Measurements from ENCODE around the gene HOXD10.

Gene HOXD10

DNA sequence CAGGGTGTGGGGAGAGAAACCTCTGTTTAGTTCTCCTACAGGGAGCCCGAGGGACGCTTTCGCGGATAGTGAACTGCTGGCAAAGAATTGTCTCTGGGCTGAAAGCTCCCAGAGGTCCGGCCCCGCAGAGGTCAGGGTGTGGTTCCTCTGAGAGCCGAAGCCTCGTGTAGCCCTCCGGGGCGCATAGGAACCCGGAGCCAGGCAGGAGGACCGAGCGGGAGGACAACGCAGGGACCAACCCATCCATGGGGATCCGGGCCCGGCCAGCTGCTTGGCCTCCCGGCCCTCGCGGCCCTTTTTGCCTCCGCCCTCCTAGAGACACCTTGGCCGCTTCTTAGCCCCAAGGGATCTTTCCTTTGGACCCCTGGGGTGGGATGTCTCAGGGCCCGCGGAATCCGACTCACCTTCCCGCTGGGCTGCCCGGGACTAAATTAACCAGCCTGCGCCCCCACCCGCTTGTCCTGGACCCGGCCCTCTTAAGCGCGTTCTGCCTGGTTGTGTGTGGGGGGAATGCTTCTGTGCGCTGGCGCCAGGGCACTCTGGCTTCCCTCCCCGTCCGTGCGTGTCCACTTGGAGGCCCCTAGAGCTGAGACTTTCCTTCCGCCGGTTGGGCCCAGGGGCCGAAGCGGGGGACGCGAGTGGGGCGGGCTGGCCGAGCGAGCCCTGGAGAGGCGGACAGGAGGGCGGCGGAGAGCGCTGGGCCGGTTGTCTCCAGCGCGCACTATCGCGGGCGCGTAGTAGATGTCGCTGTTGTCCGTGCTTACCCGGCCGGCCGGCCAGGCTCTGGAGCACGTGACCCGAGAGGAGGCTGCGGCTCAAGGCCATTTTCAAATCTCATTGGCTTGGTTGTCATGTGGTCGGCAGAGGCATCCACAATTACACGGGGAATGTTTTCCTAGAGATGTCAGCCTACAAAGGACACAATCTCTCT lies at the start of gene HOXD10:
TSS of gene HOXD10 (plus strand) at position 896 of the 931 bp plus-strand sequence. CDS start 56 bp downstream, outside the sequence.
- DNase-seq (ENCODE audit: low read depth in 2 of 2) = no peak

DNA sequence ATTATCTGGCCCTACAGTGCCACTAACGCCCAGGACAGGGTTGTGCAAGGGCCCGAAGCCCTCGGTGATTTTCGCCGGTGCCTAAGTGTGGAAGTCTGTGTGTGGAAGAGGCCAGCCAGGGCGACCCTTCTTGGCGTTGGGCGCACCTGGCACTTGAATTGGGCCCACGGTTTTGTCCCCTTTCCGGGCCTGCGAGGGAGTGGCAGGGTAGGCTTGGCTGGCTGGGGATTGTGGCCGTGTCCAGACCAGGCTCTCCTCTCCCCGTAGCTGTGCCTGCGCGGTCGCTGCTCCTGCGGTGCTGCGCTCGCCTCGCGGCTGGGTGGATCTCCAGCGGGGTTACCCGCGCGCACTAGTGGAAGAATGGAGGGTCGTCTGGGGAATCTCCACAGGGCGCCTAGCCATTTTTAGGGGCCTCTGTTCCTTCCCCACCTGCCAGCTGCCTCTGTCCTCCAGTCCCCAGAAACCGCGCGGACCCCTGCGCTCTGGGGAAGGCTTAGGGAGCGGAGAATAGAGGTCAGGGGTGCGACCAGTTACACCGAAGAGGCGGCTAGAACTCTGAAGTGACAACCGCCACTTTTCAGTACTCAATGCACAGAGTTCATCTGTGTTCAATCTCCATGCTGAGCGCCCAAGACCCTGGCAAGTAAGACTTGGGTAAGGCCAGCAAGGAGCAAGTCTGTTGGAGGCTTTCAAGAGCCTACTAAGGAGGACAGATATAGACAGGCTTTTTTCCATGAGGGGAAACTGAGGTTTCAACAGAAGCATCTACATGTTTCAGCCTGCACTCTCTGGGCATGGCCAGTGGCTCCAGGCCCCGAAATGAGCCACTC lies 48.8 kb upstream of the HOXD10 start:
- DNase-seq (ENCODE audit: low read depth in 2 of 2) = no peak

DNA sequence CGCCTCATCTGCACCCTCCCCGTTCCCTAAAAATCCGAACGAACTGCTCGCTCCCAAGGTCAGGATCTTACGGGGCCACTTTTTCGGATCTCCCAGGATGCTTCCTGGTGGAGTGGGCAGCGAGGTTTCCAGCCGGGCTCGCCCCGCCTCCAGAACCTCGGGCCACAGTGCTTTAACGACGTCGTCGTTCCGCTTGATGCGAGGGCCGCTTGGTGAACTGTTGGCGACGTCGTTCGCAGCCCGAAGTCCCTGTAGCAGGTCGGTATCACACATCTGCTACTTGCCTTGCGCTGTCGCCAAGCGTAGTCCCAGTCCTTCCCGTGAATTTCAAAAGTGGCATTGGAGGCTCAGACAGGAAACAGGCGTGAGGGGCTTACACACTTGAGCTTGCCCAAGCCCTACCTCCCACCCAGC lies 48.2 kb upstream of the HOXD10 start:
- DNase-seq (ENCODE audit: low read depth in 2 of 2) = no peak

DNA sequence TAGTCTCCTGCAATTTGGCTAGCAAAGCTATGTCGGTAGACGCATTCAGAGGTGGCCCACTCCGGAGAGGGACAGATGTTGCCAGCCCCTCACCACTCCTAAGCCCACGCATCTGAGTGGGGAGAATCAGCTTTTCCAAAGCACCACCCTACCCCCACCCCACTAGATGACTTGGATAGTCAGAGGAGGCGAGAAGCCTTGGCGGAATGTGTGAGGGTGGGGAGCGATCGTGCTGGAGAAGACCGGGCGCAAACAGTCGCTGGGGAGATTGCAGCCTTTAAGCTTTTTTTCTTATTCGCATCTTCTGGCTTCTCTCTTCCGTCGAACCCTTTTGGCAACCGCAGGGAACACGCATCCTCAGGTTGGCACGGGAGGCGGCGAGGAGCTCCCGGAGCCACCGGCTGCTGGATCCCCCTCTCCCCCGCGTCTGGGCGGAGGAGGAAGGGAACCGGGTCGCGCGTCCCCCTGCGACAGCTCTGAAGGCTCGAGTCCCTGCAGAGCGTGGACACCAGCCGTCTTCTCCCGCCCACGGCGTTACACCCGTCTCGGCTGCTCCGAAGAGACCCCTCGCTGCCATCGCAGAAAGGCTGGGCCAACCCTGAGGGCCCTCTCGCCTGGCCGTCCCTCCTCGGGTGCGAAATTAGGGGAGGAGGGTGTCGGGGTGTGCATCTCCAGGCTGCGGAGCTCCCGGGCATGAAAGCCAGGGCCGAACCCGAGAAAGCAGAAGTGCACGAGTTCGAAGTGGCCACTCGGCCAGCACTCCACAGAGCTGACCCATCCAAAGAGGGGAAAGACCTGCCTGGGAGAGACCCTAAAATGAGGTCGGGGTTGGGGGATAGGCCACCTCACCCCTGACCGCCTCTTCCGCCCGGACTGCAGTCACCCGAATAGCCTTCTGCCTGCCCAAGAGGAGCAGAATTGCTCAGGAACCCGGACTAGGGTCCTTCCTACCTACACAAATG lies 45.0 kb upstream of the HOXD10 start:
- DNase-seq (ENCODE audit: low read depth in 2 of 2) = no peak

DNA sequence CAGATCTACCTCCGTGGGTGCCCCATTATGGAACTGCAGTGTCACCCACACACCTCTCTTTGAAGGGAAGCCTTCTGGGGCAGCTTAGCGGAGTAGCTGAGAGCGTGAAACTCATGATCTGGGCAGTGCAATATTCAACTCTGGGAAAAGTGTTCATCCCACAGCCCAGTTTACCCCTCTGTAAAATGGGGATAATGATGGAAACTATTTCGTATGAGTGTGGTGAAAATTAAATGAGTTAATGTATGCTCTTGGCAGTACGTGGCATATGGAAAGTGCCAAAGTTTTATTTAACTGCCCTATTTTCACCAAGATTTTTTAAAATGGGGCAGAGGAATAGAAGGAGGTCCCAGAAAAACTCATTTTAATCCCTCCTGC lies 44.3 kb upstream of the HOXD10 start:
- DNase-seq (ENCODE audit: low read depth in 2 of 2) = no peak

DNA sequence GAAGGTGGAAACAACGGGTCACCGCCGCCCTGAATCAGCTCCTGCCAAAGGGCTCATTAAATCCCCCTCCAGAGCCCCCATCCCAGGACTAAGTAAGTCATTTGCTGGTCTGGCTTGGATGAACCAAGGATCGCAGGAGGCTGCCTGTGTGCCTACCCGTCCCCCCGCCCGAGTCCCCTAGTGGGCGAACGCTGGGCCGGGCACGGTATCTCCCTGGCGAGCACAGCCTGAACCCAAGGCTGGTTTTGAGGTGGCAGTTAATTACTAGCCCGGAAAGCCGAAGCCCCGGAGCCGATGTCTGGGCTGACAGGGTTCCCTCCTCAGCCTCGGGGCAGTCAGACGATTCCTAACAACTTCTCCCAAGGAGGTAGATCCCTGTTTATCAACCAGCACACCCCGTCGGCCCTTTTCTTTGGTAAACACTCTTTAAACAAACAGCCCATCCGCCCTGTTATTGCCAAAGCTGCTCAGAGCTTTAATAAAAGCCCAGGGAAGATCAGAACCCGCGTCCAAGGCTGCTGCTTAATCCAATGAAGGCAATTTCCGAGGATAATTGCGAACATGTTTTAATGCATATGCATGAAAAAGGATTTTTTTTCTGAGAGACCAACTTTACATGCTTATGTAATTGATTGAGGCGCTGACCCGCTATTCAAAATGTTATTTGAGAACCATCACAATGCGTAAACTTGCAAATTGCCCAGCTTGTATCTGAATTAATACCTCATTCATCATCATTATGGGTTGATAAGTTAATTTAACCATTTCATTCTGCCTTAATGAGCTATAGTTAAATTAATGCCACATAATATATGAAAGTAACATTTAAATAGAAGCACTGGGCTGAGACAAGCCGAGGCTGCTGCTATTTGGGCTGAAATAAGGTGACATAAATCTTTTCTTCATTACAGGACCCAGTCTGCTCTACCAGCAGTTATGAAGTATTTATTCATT lies 43.4 kb upstream of the HOXD10 start:
- DNase-seq (ENCODE audit: low read depth in 2 of 2) = no peak

DNA sequence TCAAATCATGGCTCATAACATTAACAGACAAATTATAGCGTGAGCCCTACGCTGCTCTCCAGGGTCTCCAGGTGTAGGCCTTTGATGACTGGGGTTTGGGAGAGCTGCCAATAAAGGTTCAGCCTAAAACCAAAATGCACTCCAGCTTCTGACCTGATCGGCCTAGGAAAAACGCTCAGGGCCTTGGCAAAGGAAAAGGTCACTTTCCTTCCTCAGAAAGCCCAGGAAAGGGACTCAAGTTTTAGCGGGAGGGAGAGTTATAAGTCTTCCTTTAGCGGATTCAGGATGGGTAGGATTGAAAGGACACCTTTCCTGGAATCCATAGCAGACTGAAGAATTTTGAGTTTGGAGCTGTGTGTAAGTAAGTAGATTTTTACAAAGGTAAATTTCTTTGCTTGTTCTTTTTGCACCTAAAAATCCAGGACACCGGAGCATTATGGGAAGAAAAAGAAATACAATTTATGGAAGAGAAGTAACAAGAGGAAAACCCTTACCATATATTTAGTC lies 41.6 kb upstream of the HOXD10 start:
- no peak for DNase-seq (ENCODE audit: low read depth in 2 of 2)

DNA sequence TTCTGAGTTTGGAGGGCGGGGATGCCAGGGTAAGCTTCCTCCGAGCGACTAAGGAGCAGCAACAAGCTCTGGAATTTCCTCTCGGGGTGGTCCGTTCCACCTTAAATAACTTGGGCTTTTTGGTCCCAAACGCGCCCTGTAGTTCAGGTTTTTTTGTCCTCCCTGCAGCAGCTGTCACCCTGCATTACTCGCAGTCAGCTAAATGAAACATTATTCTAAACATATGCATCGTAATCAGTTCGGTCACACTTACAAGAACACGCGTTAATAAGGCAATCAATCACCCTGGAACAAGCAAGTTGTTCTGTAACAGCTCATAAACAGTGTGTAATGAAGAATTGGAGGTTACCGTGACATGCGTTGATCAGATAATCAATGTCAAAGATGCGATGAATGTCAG lies 41.1 kb upstream of the HOXD10 start:
- no peak for DNase-seq (ENCODE audit: low read depth in 2 of 2)

DNA sequence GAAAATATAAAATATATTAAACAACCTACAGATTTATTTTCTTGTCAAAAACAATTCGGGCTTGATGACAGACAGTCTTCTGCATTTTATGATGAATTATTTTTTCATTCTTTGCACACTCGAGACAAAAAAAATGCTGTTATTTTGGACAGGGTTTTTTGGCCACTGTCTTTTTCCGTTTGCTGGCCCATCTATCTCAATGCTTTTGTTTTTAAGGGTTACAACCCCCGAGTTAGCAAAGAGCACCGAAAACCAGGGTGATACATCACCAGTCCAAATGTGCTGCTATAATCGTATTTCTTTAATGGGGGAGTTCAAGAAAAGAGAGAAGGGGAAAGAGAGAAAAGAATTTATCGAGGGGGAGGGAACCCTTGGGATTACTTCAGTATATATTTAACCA lies 40.5 kb upstream of the HOXD10 start:
- DNase-seq (ENCODE audit: low read depth in 2 of 2) = no peak

DNA sequence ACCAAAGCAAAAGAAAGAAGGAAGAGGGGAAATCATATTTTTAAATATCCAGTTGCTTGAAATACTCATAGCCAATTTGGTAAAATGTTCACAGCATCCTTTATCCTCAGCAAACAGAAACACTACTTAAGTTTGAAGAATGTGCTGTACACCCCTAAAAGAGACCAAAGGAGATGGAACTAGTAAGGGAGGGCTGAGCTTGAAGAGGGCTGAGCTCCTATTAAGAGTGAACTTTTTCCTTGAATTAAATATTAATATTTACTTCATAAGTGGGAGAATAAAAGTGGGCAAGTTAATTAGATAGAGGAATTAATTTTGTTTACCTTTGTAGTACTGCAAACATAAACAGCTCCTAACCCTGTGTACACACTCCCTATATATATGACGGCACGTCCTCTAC lies 39.8 kb upstream of the HOXD10 start:
- DNase-seq (ENCODE audit: low read depth in 2 of 2) = no peak

DNA sequence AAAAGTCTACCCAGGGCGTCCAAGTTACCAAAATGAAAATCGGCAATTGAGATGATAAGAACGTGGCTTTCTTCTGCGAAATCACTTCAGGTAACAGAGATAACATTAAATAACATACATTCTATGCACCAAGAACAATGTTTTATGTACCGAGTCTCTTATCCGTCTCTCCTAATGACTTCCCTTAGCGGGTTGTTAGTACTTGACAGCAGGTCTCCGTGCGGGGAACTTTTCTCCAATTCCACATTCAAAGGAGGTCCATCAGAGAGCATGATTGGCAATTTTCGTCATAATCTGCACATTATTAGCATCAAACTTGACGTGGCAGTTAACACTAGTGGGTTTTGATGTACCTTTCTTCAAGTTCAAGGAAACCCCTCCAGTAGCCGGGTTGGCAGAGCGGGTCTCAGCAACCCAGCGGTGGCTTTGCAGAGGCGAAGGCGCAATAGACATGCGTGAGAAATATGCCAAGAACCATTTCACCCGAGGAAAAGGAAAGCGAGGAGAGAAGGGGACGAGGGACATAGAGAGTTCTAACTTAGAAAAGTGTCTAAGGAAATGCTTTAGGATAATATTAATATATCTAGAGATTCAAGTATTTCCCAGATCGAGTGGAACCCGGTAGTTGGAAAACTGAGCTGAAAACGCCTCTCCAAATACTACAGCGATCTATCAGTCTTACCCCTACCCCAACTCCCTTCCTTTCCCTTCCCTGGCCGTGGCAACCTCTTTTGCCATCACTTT lies 37.9 kb upstream of the HOXD10 start:
- no peak for DNase-seq (ENCODE audit: low read depth in 2 of 2)

DNA sequence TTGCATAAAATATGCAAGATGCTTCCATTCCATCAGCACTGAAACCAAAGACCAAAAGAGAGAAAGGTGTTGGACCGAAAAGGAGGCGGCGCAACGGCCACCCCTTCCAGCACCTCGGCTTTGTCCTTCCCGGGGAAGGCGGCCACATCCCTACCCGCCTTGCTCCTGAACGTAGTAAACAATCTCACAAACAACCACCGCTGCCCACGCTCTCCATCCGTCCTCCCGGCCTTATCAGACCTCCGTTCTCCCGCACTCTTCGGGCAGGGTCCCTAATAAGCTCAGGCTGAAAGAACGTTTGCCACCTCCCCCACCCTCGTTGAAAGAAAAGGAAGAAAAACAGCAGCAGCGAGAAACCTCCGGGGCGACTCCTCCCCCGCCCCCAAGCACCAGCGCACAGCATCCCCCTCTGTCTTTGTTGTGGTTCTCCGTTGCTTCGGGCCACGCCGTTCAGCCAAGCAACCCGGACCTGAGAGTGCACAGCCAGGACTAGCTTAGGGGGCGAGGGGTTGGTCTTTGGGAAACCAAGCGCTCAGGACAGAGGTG lies 37.2 kb upstream of the HOXD10 start:
- DNase-seq (ENCODE audit: low read depth in 2 of 2) = no peak

DNA sequence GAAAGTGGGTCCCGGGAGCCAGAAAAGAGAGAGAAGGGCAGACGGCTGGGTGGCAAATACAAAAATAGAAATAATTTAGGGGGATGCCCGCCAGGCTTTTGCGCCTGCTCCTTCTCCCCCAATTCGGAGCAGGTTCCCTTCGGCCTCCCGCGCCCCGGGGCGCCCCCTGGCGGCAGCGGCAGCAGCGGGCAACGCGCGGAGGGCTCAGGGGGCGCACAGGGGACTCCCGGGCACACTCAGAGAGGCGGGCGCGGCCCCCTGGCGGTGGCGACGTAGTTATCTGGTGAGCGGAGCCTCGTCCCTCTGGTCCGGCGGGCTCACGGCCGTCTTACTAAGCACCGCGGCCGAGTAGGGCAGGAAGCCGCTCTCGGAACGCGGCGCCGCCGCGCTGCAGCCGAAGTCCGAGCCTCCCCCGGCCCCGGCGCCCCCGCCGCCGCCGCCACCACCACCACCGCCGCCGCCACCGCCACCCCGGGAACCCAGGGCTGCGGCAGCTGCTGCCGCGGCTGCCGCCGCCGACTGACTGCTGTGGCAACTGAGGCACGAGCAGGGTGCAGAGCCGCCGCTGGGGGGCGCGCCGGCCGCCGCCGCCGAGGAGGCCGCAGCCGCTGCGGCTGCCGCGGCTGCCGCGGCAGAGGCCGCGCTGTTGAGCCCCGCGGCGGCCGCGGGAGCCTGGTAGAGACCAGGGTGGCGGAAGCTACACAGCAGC lies 36.6 kb upstream of the HOXD10 start:
- no peak for DNase-seq (ENCODE audit: low read depth in 2 of 2)

DNA sequence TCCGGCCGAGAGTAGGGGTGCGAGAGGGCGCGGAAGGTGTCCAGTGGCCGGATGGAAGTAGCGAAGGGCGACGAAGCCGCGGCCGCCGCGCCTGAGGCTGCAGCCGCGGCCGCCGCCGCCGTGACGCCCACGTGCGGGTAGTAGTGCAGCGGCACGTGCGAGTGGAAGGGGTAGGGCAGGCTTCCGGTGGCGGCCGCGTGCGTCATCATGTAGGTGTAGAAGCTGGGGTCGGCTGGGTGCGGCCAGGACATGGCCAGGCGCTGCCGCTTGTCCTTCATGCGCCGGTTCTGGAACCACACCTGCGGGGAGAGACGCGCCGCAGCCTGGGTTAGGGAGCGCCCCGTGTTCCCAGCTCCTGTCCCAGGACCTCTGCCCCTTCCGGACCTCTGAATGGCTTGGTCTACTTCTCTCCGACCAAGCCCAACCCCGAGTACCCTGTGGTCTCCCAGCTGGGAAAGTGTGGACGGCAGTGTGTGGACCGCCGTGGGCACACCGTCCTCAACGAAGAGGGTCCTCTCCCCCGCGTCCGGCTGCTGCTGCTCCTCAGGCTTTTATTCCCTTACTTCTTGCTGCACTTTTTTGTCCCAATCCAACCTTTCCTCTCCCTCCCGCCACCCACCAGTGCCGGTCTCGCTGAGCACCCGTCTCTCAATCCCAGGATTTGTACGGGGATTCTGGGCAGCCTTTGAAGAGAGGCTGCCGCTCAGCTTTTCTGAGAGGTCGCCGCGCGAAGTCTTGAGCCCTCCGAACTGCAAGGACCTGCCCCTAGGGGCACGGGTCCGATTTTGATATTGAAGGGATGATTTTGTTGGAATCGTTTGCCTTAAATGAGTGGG lies 35.8 kb upstream of the HOXD10 start:
- DNase-seq (ENCODE audit: low read depth in 2 of 2) = no peak

DNA sequence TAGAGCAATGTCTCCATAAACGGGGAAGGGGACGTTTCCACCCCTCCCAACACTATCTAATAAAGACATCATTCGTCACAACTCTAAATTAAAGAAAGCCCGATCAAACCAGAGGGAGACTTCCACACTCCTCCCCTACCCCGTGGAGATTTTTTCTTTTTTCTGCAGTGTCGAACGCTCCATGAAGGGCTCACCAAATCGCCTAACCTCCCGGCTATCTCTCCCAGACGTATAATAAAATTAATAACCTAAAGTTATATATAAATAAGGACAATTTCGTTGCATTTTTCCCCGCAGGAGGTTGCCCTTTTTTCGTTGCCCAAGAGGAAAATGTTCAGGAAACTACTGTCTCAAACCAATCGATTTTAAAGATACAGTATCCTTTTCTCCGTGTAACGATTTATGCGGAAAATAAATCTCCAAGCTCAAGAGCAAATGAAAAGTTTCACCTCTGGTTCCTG lies 35.2 kb upstream of the HOXD10 start:
- DNase-seq (ENCODE audit: low read depth in 2 of 2) = no peak

DNA sequence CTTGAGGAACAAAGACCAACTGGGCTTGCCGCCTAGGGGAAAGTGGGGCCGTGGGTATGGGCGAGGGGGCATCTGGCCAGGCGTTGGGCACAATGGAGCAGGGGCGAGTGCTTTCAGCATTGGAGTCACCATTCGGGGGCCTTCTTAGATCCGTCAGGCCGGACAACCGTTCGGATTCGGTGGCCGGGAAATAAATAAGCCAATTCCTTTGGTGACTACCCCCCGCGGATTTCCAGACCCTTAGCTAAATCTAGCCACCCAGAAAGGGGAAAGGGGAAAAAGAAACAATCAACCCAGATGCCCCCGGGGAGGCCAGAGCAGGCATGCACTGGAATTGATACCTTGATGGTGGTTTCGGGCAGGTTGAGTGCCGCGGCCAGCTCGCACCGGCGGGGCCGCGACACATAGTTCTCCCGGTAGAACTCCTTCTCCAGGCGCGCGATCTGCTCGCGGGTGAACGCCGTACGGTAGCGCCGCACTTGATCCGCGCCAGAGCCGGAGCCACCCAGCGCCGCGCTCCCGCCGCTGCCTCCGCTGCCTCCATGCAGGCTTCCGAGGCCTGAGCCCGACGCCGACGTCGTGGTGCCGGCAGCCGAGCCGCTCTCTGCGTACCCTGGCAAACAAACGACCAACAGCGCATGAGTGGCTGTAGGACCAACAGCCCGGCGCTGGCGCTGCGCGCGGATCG lies 34.6 kb upstream of the HOXD10 start:
- no peak for DNase-seq (ENCODE audit: low read depth in 2 of 2)

DNA sequence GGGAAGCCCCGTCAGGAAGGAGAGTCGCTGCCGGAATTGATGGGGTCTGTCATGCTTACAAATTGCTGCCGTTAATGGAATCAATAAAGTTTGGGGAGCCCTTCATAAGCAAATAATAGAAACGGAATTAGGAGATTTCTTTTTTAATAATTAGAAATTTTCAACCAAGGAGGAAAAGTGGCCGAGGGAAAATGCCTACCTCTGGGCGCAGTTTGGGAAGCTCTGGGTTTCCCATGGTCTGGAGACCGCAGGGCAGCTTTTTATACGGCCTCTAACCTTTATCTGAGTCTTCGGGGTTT lies 34.1 kb upstream of the HOXD10 start:
- DNase-seq (ENCODE audit: low read depth in 2 of 2) = no peak

All from stimulated activated CD8-positive, alpha-beta memory T cell treated with anti-CD3 and anti-CD28 coated beads, Interleukin-7, amount 100 ng/mL, for 1 hour (primary cell).